Lower lobe of right lung (tissue), 2 donors: ENCODE results near the gene NOX5. TPM values are rescaled to one million over a fixed set of nuclear protein-coding genes. Genes with fewer than 3 reads are reported as not detected.

ENCODE experiments used
- ATAC-seq, 2 donors: fragments of 200-7000 bp; cut with Tn5 transposase; one replicate each; pipeline ENCODE4 v1.9.1; 2020 to 2022; ENCODE audit warnings: mild to moderate bottlenecking in 2 of 2, moderate library complexity in 2 of 2
- DNase-seq: peaks from one replicate; pipeline ENCODE4 v3.0.0-alpha.2; 2020
- H3K27ac ChIP-seq: fragments of 200-600 bp; one replicate; pipeline ENCODE4 v1.8.0; 2022
- H3K27me3 ChIP-seq: fragments of 200-600 bp; one replicate; pipeline ENCODE4 v1.8.0; 2022; ENCODE audit warnings: low read depth
- H3K36me3 ChIP-seq: fragments of 200-600 bp; one replicate; pipeline ENCODE4 v1.8.0; 2022; ENCODE audit warnings: mild to moderate bottlenecking
- H3K4me1 ChIP-seq: fragments of 200-600 bp; one replicate; pipeline ENCODE4 v1.8.0; 2022
- H3K4me3 ChIP-seq: fragments of 200-600 bp; one replicate; pipeline ENCODE4 v1.8.0; 2022; ENCODE audit warnings: mild to moderate bottlenecking
- H3K9me3 ChIP-seq: fragments of 200-600 bp; one replicate; pipeline ENCODE4 v1.8.0; 2022
- intact Hi-C: fragments of 100-400 bp; cut with DNase I; formaldehyde crosslinking; loops from one replicate; pipeline ENCODE4 v1.11.0; 2022
- total RNA-seq: library from RNA; stranded (reverse); fragmentation: NEBNext Ultra II Directional; extraction: Animal tissue kit (Norgen Biotek cat#: 25700); gene quantifications from one replicate; pipeline ENCODE4 v1.2.1, GENCODE V29; 2021
- TF ChIP-seq, protein P1 (sequence below): fragments of 200-600 bp; IDR thresholded peaks from one replicate; pipeline ENCODE4 v1.8.0; 2022; ENCODE audit warnings: antibody characterized with exemption, mild to moderate bottlenecking
- donor health status: DM: no; HTN: yes; CAD: no; lungs with severe emphysema.

The NOX5 gene
- total RNA-seq, 1 donor from 2014 or later = not detected

DNA sequence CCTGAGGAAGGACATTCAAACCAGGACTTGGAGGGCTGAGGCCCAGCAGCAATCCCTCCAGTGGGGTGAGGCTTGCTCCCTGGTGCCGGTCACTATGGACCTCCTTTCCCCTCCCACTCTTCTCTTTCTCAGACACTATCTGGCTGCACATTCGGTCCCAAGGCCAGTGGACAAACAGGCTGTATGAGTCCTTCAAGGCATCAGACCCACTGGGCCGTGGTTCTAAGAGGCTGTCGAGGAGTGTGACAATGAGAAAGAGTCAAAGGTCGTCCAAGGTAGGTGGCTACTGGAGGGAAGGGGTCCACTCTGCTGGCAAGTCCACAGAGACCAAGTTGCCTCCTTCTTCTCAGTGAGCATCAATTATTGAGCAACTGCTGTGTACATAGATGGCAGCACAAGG lies 28.0 kb downstream of the NOX5 start:
- no peak for ATAC-seq
- H3K4me1 ChIP-seq = no peaks in the 10 kb centered on the region
- no peaks in the 10 kb centered on the region for H3K9me3 ChIP-seq
- DNase-seq = no peak
- TF ChIP-seq, protein P1, sequence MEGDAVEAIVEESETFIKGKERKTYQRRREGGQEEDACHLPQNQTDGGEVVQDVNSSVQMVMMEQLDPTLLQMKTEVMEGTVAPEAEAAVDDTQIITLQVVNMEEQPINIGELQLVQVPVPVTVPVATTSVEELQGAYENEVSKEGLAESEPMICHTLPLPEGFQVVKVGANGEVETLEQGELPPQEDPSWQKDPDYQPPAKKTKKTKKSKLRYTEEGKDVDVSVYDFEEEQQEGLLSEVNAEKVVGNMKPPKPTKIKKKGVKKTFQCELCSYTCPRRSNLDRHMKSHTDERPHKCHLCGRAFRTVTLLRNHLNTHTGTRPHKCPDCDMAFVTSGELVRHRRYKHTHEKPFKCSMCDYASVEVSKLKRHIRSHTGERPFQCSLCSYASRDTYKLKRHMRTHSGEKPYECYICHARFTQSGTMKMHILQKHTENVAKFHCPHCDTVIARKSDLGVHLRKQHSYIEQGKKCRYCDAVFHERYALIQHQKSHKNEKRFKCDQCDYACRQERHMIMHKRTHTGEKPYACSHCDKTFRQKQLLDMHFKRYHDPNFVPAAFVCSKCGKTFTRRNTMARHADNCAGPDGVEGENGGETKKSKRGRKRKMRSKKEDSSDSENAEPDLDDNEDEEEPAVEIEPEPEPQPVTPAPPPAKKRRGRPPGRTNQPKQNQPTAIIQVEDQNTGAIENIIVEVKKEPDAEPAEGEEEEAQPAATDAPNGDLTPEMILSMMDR = no peak
- H3K27ac ChIP-seq = no peak overlapping the region
- intact Hi-C loops = no loop called here
- H3K27me3 ChIP-seq = no peaks in the 10 kb centered on the region
- no peak overlapping the region for H3K4me3 ChIP-seq
- H3K36me3 ChIP-seq = no peaks in the 10 kb centered on the region

DNA sequence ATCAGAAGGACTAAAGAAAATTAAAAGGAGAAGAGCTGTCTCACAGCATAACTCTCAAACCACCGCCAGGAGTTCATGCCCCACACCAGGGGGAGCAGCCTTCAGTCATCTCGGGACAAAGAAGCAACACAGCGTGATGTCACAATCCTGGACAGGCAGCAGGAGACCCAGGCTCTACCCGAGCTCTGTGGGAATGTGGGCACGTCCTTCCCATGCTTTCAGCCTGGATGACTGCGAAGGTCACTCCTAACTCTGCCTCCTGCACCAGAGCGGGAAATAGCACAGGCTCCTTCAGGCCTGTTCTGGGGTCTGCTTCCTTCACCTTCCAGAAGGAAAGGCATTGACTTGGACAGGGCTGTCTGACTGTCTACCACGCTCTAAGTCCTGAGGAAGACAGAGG lies 31.3 kb downstream of the NOX5 start:
- H3K4me1 ChIP-seq = no peaks in the 10 kb centered on the region
- intact Hi-C loops = no loop called here
- no peaks in the 10 kb centered on the region for H3K9me3 ChIP-seq
- H3K27ac ChIP-seq = no peak overlapping the region
- no peak overlapping the region for H3K4me3 ChIP-seq
- H3K36me3 ChIP-seq = no peaks in the 10 kb centered on the region
- ATAC-seq (peak in 1 of 2 donors; percentile 25), DNase-seq (no peak)
- H3K27me3 ChIP-seq = no peaks in the 10 kb centered on the region
- TF ChIP-seq, protein P1 = no peak

DNA sequence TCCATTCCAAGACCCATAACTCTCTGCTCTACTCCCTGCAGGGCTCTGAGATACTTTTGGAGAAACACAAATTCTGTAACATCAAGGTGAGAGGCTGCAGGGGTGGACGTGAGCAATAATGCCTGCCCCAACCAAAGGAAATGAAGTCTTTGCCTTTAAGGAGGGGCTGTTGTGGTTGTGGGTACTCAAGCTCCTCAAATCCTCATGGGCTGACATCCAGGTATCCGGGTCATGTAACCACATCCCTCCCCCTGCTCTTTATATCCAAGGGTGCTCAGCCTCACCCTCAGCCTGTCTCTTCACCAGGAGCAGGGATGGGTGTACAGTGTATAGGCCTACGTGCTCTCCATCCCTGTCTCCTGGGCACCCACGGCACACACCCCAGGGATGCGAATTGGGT lies 32.3 kb downstream of the NOX5 start:
- Histone ChIP-seq H3K36me3 (no peaks in the 10 kb centered on the region), H3K4me3 (no peak overlapping the region), H3K4me1 (no peaks in the 10 kb centered on the region), H3K27me3 (peaks cover 5% of the 10 kb centered on the region), H3K27ac (no peak overlapping the region), H3K9me3 (no peaks in the 10 kb centered on the region)
- intact Hi-C loops = no loop called here
- ATAC-seq (peak in 1 of 2 donors; percentile 39), DNase-seq (no peak)
- TF ChIP-seq, protein P1 = no peak

DNA sequence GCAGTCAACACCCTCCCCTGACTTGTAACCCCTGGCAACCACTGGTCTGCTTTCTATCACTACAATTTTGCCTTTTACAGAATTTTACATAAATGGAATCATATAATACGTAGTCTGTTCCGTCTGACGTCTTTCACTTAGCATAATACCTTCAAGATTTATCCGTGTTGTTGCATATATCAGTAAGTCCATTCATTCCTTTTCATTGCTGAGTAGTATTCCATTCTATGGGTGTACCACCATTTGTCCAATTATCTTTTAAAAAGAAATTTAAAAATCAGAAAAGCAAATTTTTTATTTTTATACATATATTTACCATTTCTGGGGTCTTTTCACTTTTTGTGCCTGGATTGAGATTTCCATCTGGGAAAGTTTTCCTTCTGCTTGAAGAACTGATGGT lies 35.5 kb downstream of the NOX5 start:
- Histone ChIP-seq H3K4me3 (no peak overlapping the region), H3K4me1 (no peaks in the 10 kb centered on the region), H3K9me3 (no peaks in the 10 kb centered on the region), H3K27ac (no peak overlapping the region), H3K27me3 (peaks cover 5% of the 10 kb centered on the region), H3K36me3 (no peaks in the 10 kb centered on the region)
- DNase-seq (no peak), ATAC-seq (no peak)
- TF ChIP-seq, protein P1 = no peak
- intact Hi-C loops = loop anchor here (10.0 kb wide), 1 partner anchor 355 kb away; no protein-coding TSS in a partner anchor

DNA sequence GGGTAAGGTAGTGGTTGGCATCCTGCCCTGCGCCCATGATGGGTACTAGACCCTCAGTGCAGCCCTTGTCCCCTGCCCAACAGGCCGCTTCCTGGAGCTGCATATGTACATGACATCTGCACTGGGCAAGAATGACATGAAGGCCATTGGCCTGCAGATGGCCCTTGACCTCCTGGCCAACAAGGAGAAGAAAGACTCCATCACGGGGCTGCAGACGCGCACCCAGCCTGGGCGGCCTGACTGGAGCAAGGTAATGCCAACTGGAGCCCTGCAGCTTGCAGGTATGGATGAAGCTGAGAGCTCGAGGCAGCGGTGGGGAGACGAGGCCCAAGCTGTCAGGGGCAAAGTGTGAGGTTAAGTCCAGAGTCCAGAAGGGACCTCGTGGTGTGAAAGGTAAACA lies 40.8 kb downstream of the NOX5 start:
- Histone ChIP-seq H3K27ac (no peak overlapping the region), H3K27me3 (peaks cover 5% of the 10 kb centered on the region), H3K4me3 (no peak overlapping the region), H3K36me3 (no peaks in the 10 kb centered on the region), H3K9me3 (no peaks in the 10 kb centered on the region), H3K4me1 (peaks cover 7% of the 10 kb centered on the region)
- ATAC-seq (no peak), DNase-seq (no peak)
- TF ChIP-seq, protein P1 = no peak
- intact Hi-C loops = loop anchor here (10.0 kb wide), 1 partner anchor 350 kb away; no protein-coding TSS in a partner anchor

DNA sequence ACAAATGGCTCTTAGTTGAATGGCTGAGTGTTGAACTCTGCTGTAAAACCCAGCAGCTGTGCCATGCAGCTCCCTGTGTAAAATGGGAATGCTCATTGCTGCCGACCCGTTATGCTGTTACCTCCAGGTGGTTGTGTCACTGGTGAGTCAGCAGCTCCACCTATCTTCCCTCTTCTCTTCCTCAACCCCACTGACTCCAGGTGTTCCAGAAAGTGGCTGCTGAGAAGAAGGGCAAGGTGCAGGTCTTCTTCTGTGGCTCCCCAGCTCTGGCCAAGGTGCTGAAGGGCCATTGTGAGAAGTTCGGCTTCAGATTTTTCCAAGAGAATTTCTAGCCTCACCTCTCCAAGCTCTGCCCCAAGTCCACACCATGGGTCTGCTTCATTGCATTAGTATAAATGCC lies 41.9 kb downstream of the NOX5 start:
- TF ChIP-seq, protein P1 = no peak
- Histone ChIP-seq H3K9me3 (no peaks in the 10 kb centered on the region), H3K36me3 (no peaks in the 10 kb centered on the region), H3K4me3 (no peak overlapping the region), H3K27me3 (peaks cover 1% of the 10 kb centered on the region), H3K4me1 (peaks cover 7% of the 10 kb centered on the region), H3K27ac (no peak overlapping the region)
- DNase-seq (no peak), ATAC-seq (no peak)
- intact Hi-C loops = loop anchor here (10.0 kb wide), 1 partner anchor 348 kb away; no protein-coding TSS in a partner anchor
